GM19035 (cell line): Measurements from ENCODE around the gene APOC1.
"Not testable (repeated sequence)": the region's sequence is repeated elsewhere in the genome, so short reads cannot be mapped to it uniquely, and the experiment has no call there.

Experiments
- ATAC-seq: cut with Tn5 transposase; IDR thresholded peaks from one replicate; pipeline ENCODE4 v1.9.1; 2021; ENCODE audit not compliant: unreplicated experiment

Gene APOC1

DNA sequence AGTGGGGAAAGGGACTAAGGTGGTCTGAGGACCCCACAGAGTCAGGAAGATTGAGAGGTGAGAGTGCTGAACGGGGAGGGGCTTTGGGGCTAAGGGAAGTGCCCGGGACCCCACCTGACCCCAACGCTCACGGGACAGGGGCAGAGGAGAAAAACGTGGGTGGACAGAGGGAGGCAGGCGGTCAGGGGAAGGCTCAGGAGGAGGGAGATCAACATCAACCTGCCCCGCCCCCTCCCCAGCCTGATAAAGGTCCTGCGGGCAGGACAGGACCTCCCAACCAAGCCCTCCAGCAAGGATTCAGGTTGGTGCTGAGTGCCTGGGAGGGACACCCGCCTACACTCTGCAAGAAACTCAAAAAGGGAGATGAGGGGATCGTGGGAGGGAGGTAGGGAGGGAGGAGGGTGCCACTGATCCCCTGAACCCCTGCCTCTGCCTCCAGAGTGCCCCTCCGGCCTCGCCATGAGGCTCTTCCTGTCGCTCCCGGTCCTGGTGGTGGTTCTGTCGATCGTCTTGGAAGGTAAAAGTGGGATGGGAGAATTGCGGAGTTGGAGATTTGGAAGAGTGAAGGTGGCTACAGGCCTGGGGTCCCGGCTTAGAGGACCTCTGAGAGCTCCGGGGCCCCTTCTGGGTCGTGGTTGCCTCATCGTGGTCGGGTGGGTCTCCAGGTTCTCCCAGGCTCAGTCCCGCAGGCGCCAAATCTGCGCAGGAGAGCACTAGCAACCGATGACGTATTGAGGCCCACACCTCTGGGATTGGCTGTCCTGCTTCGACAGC lies at the start of gene APOC1:
TSS of gene APOC1 (plus strand) at position 176 of the 774 bp plus-strand sequence. CDS start at position 460, 284 bp downstream.
- peak; percentile 87 for ATAC-seq

DNA sequence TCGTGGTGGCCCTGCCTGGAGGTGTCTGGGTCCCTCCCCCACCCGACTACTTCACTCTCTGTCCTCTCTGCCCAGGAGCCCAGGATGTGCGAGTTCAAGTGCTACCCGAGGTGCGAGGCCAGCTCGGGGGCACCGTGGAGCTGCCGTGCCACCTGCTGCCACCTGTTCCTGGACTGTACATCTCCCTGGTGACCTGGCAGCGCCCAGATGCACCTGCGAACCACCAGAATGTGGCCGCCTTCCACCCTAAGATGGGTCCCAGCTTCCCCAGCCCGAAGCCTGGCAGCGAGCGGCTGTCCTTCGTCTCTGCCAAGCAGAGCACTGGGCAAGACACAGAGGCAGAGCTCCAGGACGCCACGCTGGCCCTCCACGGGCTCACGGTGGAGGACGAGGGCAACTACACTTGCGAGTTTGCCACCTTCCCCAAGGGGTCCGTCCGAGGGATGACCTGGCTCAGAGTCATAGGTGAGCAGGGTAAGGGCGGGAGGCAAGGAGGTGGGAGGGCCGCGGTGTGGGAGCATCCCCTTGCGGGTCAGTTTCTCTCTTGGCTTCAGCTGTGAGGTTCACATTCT lies 49.1 kb upstream of the APOC1 start:
- ATAC-seq = no peak

DNA sequence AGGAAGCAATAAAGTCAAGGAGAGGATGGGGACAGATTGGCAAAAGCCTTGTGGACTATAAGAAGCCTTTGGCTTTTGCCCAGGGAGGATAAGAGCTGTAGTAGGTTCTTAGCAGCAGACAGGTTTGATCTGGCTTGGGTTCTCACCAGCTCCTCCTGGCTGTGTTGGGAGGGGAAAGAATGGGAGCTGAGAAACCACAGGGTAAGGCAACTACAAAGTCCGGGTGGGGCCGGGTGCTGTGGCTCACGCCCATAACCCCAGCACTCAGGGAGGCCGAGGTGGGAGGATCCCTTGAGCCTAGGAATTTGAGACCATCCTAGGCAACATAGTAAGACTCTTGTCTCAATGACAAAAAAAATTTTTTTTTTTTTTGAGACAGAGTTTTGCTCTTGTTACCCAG lies 47.7 kb upstream of the APOC1 start:
- no peak for ATAC-seq

DNA sequence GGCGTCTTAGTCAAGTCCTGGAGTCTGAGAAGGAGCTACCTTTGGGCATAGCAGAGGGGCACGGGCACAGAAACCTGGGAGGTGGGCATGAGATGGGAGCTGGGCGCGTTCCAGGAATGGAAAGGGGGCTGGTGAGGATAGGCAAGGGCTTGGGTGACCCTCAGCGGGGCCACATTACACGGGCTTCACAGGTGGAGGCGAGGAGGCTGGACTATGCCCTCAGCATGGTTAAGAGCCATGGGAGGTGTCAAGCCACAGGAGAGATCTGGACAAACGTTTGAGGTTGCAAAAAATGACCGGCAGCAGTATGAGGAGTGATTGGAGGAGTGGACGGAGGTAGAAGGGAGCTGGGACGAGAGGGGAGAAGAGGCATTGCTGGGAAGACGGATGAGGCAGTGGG lies 46.8 kb upstream of the APOC1 start:
- ATAC-seq = no peak

DNA sequence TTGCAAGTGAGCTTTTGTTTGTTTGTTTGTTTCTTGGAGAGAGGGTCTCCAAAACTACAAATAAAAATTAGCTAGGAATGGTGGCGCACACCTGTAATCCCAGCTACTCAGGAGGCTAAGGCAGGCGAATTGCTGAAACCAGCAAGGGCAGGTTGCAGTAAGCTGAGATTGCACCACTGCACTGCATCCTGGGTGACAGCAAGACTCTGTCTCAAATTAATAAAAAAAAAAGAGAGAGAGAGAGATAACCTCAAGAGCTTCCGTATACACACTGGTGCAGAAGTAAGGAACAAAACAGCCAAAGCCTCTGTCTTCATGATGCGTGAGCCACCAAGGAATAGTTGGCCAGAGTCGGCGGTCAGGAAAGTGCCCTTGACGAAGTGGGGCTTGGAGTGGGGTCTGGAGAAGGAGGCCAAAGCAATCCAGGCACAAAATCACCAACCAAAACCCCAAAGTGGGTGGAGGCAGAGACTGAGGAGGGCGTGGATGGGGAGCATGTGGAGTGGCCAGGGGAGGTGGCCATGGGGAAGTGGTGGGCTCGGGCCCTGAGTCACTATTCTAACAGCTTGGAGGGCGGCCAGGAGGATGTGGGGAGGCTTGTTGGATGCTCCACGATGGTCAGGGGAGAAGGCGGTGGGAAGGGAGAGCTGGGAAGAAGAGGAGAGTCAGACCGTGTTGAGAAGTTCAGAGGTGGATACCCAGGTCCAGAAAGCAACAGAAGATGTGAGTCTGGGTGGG lies 44.5 kb upstream of the APOC1 start:
- no peak for ATAC-seq

DNA sequence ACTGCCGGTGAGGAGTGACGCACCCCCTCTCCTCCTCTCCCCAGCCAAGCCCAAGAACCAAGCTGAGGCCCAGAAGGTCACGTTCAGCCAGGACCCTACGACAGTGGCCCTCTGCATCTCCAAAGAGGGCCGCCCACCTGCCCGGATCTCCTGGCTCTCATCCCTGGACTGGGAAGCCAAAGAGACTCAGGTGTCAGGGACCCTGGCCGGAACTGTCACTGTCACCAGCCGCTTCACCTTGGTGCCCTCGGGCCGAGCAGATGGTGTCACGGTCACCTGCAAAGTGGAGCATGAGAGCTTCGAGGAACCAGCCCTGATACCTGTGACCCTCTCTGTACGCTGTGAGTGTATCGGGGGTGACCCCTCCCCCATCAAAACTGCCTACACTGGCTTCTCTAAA lies 42.6 kb upstream of the APOC1 start:
- no peak for ATAC-seq

DNA sequence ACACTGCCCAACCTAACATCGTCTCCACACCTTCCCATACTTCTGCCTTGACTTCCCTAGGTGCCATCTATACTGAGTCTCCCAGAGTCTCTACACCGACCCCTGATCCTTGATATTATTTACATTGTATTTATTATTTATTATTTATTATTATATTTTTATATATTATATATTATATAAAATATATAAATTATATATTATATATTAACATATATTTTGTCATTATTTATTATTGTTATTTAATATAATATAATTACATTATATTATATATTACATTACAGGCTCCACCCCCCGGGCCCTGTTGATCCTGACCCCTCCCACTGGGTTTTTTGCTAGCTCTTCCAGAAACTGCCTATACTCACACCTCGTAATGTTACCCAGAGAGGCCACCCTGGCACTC lies 41.7 kb upstream of the APOC1 start:
- no peak for ATAC-seq

DNA sequence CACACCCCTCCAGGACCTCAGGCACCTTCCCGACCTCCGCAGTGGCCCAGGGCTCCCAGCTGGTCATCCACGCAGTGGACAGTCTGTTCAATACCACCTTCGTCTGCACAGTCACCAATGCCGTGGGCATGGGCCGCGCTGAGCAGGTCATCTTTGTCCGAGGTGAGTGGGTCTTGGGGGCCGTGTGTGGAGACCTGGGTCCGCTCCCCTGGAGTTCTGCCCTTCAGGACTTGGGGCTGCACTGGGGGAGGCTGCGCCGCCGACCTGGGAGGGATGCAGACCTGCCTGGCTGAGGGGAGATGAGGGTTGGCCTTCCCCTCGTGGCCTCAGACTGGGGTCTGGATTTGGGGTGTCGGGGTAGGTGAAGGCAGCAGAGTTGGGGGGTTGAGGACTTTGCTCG lies 40.1 kb upstream of the APOC1 start:
- no peak for ATAC-seq

DNA sequence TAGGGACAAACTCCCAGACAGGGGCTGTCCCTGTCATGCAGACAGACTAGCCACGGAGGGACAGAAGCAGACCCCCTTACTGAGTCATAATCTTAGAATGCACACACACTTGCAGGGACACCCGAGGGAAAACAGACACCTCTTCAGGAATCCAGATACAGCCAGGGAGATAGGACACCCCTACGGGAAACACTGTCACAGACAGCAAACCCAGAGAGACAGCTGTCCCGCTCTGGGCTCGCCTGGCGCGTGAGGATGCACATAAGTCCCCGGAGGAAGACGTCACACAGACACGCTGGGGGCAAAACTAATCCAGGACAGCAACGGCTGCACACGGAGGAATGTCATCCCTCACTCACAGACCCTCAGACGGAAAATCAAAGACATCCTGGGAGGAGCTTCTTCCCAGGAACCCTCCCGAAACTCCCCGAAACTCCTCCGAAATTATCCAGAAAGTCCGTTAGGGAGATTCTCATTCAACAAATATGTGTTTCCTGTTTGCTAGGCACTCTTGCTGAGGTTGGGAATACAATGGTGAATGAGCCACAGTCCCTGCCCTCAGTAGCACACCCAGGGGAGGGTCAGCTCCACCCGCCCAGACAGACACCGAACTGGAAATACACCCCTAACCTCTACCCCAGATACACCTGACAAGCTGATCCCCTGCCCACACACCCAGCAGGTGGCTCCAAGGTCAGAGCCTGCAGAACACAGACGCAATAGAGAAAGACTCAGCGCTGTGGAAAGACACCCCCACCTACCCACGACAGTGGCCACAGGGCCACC lies 38.5 kb upstream of the APOC1 start:
- no peak for ATAC-seq

DNA sequence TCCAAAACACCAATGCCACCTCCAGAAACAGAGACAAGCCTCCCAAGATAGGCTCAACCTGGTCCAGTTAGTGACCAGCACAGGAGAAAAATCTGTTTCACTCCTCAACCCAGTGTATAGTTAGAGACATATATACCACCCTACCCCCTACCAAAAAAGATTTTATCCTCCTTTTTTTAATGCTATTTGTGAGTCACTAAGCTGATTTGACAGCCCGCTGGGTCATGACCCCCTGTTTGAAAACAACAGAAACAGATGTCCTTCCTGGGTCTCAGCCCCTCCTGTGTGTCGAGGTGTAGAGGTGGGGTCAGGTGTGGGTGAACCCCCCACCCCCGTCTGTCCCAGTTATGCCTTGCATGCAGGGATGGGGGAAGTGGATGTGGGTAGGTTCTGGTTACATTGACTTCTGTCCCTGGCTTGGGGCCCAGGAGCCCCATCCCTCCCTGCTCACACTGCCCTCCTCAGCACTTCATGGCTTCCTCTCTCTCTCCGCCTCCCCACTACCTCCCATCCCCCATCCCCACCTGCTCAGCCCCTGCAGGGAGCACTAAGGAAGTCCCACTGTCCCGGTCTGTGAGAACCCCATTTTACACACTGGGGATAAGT lies 37.4 kb upstream of the APOC1 start:
- ATAC-seq = no peak

DNA sequence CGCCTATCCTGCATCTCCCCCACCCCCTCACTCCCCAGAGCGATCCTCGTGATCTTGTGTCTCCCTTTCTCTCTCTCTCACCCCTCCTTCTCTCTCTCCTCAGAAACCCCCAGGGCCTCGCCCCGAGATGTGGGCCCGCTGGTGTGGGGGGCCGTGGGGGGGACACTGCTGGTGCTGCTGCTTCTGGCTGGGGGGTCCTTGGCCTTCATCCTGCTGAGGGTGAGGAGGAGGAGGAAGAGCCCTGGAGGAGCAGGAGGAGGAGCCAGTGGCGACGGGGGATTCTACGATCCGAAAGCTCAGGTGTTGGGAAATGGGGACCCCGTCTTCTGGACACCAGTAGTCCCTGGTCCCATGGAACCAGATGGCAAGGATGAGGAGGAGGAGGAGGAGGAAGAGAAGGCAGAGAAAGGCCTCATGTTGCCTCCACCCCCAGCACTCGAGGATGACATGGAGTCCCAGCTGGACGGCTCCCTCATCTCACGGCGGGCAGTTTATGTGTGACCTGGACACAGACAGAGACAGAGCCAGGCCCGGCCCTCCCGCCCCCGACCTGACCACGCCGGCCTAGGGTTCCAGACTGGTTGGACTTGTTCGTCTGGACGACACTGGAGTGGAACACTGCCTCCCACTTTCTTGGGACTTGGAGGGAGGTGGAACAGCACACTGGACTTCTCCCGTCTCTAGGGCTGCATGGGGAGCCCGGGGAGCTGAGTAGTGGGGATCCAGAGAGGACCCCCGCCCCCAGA lies 36.1 kb upstream of the APOC1 start:
- ATAC-seq = no peak

DNA sequence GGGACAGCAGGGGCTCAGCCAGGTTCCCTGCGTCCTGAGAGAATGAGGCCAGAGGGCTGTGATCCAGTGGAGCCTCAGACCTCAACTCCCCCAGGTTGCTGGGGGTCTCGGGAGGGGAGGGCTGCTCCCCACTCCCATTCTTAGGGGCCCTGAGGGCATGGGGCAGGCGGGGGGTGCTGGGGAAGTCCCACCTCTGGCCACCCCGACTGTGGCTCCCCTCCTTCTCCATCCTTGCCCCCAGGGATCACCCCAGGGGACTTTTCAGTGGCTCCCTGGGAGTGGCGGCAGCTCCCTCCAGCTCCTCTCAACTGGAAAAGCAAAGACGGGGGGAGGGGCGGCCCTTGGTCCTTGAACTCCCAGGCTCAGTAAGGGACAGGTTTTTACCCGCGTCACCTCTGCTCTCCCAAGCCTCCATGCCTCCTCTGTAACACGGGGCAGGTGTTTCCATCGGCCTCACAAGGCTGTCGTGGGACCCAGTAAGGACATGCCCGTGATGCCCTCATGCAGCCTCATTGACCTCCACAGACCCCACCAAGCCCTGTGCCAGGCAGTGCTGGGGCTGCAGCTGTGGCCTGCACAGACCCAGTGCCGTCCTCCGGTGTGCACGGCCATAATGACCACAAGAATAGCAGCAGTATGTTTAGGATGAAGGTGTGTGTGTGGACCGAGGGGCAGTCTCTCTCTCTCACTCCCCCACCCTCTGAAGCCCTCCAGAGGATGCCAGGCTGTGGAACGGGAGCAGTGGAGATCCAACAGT lies 34.9 kb upstream of the APOC1 start:
- ATAC-seq = no peak

DNA sequence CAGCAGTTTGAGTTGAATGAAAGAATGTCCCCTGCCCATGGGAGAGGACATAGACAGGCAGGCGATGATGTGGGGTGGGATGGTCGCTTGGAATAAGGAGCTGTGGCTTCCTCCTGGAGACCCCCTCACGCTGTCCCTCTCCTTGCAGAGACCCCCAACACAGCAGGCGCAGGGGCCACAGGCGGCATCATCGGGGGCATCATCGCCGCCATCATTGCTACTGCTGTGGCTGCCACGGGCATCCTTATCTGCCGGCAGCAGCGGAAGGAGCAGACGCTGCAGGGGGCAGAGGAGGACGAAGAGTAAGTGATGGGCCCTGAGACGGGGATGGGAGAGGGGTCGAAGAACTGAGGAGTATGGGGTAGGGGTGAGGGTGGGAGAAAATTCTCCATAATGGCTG lies 32.3 kb upstream of the APOC1 start:
- no peak for ATAC-seq

DNA sequence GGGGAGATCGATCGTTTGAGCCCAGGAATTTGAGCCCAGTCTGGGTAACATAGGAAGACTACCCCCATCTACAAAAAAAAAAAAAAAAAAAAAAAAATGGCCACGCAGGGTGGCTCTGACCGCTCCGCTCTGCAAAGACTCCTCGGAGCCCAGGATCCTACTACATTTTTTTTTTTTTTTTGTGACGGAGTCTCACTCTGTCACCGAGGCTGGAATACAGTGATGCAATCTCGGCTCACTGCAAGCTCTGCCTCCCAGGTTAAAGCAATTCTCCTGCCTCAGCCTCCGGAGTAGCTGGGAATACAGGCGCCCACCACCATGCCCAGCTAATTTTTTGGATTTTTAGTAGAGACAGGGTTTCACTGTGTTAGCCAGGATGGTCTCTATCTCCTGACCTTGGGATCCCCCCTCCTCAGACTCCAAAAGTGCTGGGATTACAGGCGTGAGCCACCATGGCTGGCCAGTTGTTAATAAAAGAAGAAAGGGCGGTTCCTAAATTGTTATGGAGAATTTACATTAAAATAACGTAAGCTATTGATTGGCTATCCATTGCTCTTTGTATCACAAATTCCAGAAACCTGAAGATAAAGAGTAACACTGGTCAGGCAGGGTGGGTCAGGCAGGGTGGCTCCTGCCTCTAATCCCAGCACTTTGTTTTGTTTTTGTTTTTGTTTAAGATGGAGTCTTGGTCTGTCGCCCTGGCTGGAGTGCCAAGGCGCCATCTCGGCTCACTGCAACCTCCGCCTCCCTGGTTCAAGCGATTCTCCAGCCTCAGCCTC lies 31.6 kb upstream of the APOC1 start:
- ATAC-seq = not testable (repeated sequence)

DNA sequence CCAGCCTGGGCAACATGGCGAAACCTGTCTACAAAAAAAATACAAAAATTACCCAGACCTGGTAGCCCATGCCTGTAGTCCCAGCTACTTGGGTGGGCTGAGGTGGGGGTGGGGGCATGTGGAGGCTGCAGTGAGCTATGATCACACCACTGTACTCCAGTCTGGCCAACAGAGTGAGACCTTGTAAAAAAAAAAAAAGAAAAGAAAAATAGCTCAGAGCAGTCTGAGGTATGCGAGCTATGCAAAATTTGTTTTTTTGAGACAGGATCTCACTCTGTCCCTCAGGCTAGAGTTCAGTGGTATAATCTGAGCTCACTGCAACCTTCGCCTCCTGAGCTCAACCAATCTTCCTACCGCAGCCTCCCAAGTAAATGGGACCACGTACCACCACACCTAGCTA lies 30.5 kb upstream of the APOC1 start:
- ATAC-seq = no peak

DNA sequence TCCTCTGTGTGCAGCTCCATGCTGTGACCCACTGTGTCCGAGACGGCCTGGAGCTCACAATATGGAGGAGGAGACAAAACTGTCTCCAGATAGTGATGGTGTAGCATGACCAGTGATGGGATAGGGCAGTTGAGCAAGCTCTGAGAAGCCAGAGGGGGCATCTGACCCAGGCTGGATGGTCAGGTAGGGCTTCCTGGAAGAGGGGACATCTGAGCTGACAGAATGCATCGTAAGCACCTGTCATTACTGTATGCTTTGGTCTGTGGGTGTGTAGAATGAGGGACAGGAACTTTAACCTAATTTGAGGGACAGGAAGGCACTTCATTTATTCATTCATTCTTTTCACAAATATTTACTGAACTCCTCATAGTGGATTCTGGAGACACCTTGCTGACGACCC lies 29.8 kb upstream of the APOC1 start:
- no peak for ATAC-seq

DNA sequence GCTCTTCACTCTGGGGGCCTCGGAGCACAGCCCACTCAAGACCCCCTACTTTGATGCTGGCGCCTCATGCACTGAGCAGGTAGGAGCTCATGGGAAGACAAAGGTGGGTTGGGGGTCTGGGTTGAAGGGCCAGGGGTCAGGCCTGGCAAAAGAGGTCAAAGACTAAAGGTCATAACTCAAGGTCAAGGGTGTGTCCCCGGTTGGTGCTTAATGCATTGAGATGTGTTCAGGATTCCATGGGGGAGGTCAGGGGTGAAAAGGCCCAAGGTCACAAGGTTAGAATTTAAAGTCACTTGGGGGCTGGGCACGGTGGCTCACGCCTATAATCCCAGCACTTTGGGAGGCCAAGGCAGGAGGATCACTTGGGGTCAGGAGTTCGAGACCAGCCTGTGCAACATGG lies 28.3 kb upstream of the APOC1 start:
- no peak for ATAC-seq

DNA sequence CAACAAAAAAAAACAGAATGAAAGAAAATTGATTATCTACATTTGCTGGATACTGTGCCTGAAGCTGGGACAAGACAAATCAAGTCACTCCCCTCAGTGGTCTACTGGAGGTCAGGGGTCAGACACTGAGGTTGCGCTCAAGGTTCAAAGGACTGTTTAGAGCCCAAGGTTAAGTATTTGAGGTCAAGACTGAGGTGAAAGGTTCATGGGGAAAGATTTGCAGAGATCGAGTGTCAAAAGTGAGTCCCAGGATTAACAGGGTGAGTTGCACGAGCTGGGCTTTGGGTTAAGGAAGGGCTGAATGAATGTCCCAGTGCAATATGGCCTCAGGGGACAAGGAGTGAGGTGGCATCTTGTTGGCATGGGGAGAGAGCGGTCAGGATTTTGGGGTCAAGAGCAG lies 26.8 kb upstream of the APOC1 start:
- ATAC-seq = no peak

DNA sequence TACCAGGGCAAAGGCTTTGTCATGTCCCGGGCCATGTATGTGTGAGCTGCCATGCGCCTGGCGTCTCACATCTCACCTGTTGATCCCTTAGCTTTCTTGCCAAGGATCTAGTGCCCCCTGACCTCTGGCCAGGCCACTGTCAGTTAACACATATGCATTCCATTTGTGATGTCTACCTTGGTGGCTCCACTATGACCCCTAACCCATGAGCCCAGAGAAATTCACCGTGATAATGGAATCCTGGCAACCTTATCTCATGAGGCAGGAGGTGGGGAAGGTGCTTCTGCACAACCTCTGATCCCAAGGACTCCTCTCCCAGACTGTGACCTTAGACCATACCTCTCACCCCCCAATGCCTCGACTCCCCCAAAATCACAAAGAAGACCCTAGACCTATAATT lies 26.1 kb upstream of the APOC1 start:
- ATAC-seq = not testable (repeated sequence)
